ENCODE results near the gene ANKRD13C.
"Not testable (repeated sequence)": the region's sequence is repeated elsewhere in the genome, so short reads cannot be mapped to it uniquely, and the experiment has no call there.

ANKRD13C gene

DNA sequence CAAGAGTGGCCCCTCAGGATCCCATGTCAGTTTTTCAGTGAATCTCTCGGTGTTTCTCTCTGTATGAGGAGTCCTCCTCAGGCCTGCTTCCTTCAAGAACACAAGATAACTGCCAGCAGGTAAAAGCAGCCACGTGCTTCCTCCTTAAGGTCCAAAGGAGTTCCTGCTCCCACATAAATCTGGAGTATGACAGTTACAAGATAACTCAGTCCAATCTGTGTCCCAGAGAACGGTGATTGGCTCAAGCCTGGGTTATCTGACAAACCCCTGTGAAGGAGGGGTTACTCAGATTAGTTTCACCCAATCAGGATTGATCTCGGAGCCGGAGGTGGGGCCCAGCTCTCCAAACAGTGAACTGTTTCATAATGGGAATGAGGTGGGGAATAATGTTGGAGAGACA, 5.8 kb upstream of the ANKRD13C start:
- no peak for DNase-seq (ENCODE audit: low spot score)
- FAIRE-seq: no peak

- FAIRE-seq (peak; percentile 89), DNase-seq (ENCODE audit: low spot score) (peak; percentile 69)
Observed at GRCh38 chr1:70358921-70359564, 4.5 kb upstream of the ANKRD13C start.

DNA sequence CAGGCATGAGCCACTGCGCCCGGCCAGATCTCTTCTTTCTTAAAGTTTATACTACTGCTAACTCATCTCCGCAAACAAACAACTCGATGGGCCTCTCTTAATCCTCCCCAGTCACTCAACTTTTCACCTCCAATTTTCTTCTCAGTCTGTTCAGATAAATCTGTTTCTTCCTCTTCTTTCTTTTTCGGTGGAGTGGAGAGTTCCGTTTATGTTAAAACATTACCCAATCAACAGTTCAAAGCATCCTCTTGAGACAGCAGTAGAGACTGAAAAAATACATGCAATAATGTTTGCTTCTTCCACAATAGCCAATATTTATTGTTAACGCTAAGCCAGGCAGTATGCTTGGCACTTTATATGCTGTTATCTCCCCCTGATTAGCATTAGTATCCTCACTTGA, 1.4 kb upstream of the ANKRD13C start:
- FAIRE-seq: no peak
- no peak for DNase-seq (ENCODE audit: low spot score)

- FAIRE-seq: no peak
- DNase-seq (ENCODE audit: low spot score): no peak
Observed at GRCh38 chr1:70355111-70355407, 537 bp upstream of the ANKRD13C start.

GRCh38 chr1:70353601-70354331, 756 bp downstream of the ANKRD13C start:
- FAIRE-seq: peak; percentile 79
- peak; percentile 78 for DNase-seq (ENCODE audit: low spot score)

- DNase-seq (ENCODE audit: low spot score) (no peak), FAIRE-seq (no peak)
Observed at GRCh38 chr1:70353044-70353443, 1.5 kb downstream of the ANKRD13C start.

DNA sequence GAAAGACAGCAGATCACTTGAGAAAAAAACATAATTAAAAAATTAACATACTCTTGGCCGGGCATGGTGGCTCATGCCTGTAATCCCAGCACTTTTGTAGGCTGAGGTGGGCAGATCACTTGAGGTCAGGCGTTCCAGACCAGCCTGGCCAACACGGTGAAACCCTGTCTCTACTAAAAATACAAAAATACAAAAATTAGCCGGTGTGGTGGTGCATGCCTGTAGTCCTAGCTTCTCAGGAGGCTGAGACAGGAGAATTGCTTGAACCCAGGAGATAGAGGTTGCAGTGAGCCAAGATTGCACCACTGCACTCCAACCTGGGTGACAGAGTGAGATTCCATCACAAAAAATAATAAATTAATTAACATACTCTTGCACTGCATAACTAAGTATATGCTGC, 4.7 kb downstream of the ANKRD13C start:
- FAIRE-seq; DNase-seq (ENCODE audit: low spot score): not testable (repeated sequence)

DNA sequence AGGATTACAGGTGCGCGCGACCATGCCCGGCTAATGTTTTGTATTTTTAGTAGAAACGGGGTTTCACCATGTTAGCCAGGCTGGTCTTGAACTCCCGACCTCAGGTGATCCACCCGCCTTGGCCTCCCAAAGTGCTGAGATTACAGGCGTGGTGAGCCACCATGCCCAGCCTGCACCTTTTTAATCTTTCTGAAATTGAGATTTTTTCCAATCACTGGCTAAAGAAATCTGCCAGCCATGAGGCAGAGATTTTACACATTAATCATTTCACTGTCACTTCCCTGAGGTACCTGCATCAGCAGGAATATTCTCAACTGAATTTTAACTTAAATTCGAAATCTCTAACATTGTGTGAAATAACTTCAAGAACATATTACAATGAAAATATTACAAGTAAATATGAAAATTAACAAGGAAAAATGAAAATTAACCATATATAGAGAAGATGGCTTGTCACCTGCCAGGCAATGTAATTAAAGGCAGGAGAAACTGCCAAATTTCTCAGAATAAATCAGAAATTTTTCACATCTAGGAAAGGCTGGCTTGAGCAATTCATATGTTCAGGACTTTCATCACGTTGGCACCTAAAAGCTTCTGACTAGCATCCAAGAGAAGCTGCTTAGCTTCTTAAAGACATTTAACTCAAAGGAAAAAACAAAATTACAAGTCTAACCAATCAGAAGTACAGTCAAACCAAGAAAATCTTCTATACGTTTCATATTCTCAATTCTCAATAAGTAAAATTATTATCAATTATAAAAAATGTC, 5.9 kb downstream of the ANKRD13C start:
- no peak for FAIRE-seq
- no peak for DNase-seq (ENCODE audit: low spot score)

DNA sequence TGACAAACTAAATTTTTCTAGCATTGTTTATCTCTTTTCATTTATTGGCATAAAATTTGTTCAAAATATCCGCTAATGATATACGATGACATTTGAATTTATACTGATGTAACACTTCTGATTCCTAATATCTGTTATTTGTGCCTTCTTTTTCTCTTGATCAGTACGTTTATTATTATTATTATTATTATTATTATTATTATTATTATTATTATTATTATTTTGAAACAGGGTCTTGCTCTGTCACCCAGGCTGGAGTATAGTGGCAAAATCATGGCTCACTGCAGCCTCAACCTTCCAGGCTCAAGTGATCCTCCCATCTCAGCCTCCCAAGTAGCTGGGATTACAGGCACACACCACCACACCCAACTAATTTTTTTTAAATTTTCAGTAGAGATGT, 14.9 kb downstream of the ANKRD13C start:
- not testable (repeated sequence) for DNase-seq (ENCODE audit: low spot score); FAIRE-seq

- FAIRE-seq (no peak), DNase-seq (ENCODE audit: low spot score) (no peak)
Observed at GRCh38 chr1:70336050-70336449, 18.5 kb downstream of the ANKRD13C start.

GRCh38 chr1:70334436-70334835, 20.1 kb downstream of the ANKRD13C start:
- FAIRE-seq (no peak), DNase-seq (ENCODE audit: low spot score) (no peak)

DNA sequence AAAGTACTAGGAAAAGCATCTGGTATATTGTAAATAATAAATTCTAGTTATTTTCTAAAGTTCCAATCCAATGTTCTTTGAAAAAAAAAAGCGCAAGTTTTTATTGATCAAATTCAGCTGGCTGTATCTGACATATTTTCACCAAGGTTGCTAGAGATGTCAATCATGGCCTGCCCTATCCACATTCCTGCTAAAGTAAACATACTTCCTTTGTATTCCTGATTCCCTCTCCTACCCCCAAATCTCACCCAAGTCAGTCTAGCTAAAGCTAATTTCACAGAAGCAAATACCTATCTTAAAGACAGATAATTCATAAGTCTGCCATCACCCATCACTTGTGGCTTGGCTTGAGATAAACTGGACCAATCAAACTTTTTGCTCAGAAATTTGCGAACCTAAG, 21.3 kb downstream of the ANKRD13C start:
- DNase-seq (ENCODE audit: low spot score) (no peak), FAIRE-seq (no peak)

- no peak for DNase-seq (ENCODE audit: low spot score)
- FAIRE-seq: no peak
Observed at GRCh38 chr1:70331962-70332361, 22.6 kb downstream of the ANKRD13C start.

DNA sequence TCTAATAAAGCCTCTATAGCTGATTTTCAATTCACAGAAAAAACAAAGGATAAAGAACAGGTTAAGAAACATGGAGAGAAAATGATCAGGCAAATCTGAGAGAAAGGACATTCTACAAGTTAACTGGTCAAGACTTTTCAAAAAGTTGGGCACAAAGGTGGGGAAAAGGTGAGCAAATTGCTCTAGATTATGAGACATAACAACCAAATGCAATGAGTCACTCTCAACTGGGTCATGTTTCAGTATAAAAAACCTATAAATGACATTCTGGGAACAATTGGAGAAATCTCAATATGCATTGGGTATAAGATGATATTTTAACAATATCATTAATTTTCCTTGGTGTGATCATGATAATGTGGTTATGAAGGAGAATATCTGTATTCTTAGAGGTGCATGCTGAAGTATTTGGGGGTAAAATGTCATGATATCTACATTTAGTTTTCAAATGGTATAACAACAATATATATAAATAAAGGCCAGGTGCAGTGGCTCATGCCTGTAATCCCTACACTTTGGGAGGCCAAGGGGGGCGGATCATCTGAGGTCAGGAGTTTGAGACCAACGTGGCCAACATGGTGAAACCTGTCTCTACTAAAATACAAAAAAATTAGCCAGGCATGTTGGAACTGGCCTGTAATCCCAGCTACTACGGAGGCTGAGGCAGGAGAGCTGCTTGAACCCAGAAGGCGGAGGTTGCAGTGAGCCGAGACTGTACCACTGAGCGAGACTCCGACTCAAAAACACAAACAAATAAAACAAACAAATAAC, 27.0 kb downstream of the ANKRD13C start:
- DNase-seq (ENCODE audit: low spot score) (no peak), FAIRE-seq (no peak)

DNA sequence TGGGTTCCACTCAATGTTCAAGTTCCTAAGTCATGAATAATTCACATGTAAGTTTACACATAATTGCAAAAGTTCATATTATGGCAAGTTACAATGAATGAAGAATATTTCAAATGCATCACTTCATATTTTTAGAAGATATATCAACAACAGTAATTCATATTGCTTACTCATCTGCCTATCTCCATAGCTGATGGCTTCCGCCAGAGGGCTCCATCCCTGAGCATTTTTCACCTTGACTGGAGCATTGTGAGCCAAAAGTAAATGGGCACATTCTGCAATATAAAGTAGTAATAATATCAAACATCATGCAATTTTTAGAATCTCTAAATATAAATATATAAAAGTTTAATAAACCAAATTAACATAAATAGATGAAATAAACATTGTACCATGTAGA, 29.8 kb downstream of the ANKRD13C start:
- DNase-seq (ENCODE audit: low spot score) (no peak), FAIRE-seq (no peak)

- FAIRE-seq (peak; percentile 69), DNase-seq (ENCODE audit: low spot score) (peak; percentile 70)
Observed at GRCh38 chr1:70319750-70320149, 34.8 kb downstream of the ANKRD13C start.

- FAIRE-seq: peak; percentile 28
- DNase-seq (ENCODE audit: low spot score): no peak
Observed at GRCh38 chr1:70318191-70318590, 36.3 kb downstream of the ANKRD13C start.

DNA sequence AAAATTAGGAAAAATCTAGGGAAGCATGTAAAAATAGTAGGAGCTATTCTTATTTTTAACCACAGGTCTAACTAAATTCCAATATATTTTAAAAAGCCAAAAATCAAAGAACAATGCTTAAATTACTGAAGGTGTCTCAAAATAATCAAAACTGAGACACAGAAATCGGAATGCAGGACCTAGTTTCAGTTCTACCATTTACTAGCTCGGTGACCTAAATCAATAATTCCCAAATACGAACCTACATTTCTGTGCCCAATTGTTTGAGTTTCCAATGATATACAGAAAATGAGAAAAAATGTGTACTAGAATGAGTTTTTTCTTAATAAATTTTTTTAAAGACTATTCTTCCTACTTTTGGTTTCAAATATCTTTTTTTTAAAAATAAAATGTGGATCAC, 37.4 kb downstream of the ANKRD13C start:
- DNase-seq (ENCODE audit: low spot score) (no peak), FAIRE-seq (no peak)

DNA sequence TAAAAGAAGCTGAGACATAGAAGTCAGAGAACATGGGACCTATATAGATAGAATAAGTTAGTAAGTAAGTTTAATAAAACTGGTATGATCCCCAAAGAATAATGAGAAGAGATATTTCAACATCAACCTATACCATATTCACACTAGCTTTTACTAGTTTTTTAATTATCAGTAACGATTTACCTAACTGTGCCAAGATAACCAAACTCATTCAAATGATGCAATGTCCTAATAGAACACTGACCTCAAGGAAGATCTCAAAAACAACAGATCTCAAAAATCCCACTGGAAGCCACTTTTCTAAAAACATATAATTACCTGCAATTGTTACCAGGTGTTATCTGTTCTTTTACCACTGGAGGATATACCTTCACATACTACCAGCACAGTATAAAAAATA, 38.7 kb downstream of the ANKRD13C start:
- no peak for DNase-seq (ENCODE audit: low spot score)
- FAIRE-seq: no peak

- no peak for DNase-seq (ENCODE audit: low spot score)
- no peak for FAIRE-seq
Observed at GRCh38 chr1:70314706-70315304, 39.7 kb downstream of the ANKRD13C start.

GRCh38 chr1:70311369-70311768, 43.2 kb downstream of the ANKRD13C start:
- DNase-seq (ENCODE audit: low spot score) (no peak), FAIRE-seq (no peak)

Data from RCC 7860 (cell line).